UCSD-AML1 (cell line): Measurements from ENCODE around the gene RNF4.

Experiments
- DNase-seq: peaks from one replicate; lab custom pipeline; 2025; ENCODE audit not compliant: unreplicated experiment; lab: John Stamatoyannopoulos, UW

Gene RNF4

GRCh38 chr4:2437475-2438215 lies 31.3 kb upstream of the RNF4 start:
- DNase-seq: no peak

- DNase-seq: no peak
These were observed 29.8 kb upstream of the RNF4 start for GRCh38 chr4:2438822-2439718.

- peak; percentile 85 for DNase-seq
These were observed 27.3 kb upstream of the RNF4 start for GRCh38 chr4:2441393-2442174.

- DNase-seq: no peak
These were observed 26.5 kb upstream of the RNF4 start for GRCh38 chr4:2442175-2442993.

- DNase-seq: no peak
These were observed 25.7 kb upstream of the RNF4 start for GRCh38 chr4:2443061-2443730.

GRCh38 chr4:2443956-2444740 lies 24.8 kb upstream of the RNF4 start:
- DNase-seq: no peak

GRCh38 chr4:2445130-2445529 lies 23.8 kb upstream of the RNF4 start:
- DNase-seq: no peak

GRCh38 chr4:2445571-2445970 lies 23.3 kb upstream of the RNF4 start:
- DNase-seq: no peak

GRCh38 chr4:2446656-2447564 lies 22.0 kb upstream of the RNF4 start:
- DNase-seq: no peak

- no peak for DNase-seq
These were observed 20.3 kb upstream of the RNF4 start for GRCh38 chr4:2448589-2448988.

GRCh38 chr4:2449051-2449450 lies 19.9 kb upstream of the RNF4 start:
- DNase-seq: no peak

- DNase-seq: no peak
These were observed 19.2 kb upstream of the RNF4 start for GRCh38 chr4:2449511-2450392.

- DNase-seq: no peak
These were observed 18.4 kb upstream of the RNF4 start for GRCh38 chr4:2450394-2451035.

- no peak for DNase-seq
These were observed 17.8 kb upstream of the RNF4 start for GRCh38 chr4:2451036-2451520.

- DNase-seq: no peak
These were observed 16.8 kb upstream of the RNF4 start for GRCh38 chr4:2451821-2452785.
